Kidney epithelial cell (primary cell): Measurements from ENCODE around the gene CBX7. TPM values are rescaled to one million over a fixed set of nuclear protein-coding genes. Genes with fewer than 3 reads are reported as not detected.
A peak's percentile ranks its signal among the peaks of the same experiment; 100 is the strongest.

Experiments used
- DNase-seq: peaks from one replicate; pipeline ENCODE4 v3.0.0-alpha.2; 2010; ENCODE audit warnings: low read depth
- H3K27me3 ChIP-seq: 2 replicates; pipeline ENCODE4 v1.6.0; 2011; ENCODE audit warnings: low read length; ENCODE audit not compliant: control insufficient read depth, insufficient read depth
- H3K36me3 ChIP-seq: 2 replicates; pipeline ENCODE4 v1.5.1; 2011; ENCODE audit warnings: low read length; ENCODE audit not compliant: control insufficient read depth, insufficient read depth
- H3K4me3 ChIP-seq: 2 replicates; pipeline ENCODE4 v1.5.1; 2011; ENCODE audit warnings: low read depth, mild to moderate bottlenecking, control low read depth, low read length
- CTCF ChIP-seq: IDR thresholded peaks from 2 replicates; pipeline ENCODE4 v1.5.1; 2011; ENCODE audit warnings: mild to moderate bottlenecking, moderate library complexity, low read length, control low read depth, inconsistent platforms; ENCODE audit not compliant: insufficient read depth, poor library complexity, severe bottlenecking
- total RNA-seq: library from RNA; depleted of rRNA; stranded (reverse); fragments of >200 nt; gene quantifications from 2 replicates; pipeline ENCODE4 v1.2.3, GENCODE V29; 2015

The CBX7 gene
- total RNA-seq, 1 donor from 2014 or later: 2.9 TPM

- DNase-seq: no peak
- Histone ChIP-seq H3K27me3 (peaks cover 7% of the 10 kb centered on the region), H3K4me3 (no peak overlapping the region), H3K36me3 (peaks cover 1% of the 10 kb centered on the region)
- no peak for TF ChIP-seq CTCF
Measured at GRCh38 chr22:39148727-39149535, 3.5 kb downstream of the CBX7 start.

GRCh38 chr22:39148026-39148726 lies 4.3 kb downstream of the CBX7 start:
- H3K27me3 ChIP-seq: peaks cover 4% of the 10 kb centered on the region
- H3K36me3 ChIP-seq: peaks cover 1% of the 10 kb centered on the region
- no peak for TF ChIP-seq CTCF
- no peak for DNase-seq
- H3K4me3 ChIP-seq: no peak overlapping the region

- no peak for DNase-seq
- no peak overlapping the region for H3K4me3 ChIP-seq
- TF ChIP-seq CTCF: no peak
- peaks cover 1% of the 10 kb centered on the region for H3K36me3 ChIP-seq
- H3K27me3 ChIP-seq: no peaks in the 10 kb centered on the region
Measured at GRCh38 chr22:39147335-39148025, 5.0 kb downstream of the CBX7 start.

- Histone ChIP-seq H3K27me3 (no peaks in the 10 kb centered on the region), H3K36me3 (peaks cover 1% of the 10 kb centered on the region), H3K4me3 (no peak overlapping the region)
- DNase-seq: no peak
- no peak for TF ChIP-seq CTCF
Measured at GRCh38 chr22:39146256-39147101, 6.0 kb downstream of the CBX7 start.

- no peak for TF ChIP-seq CTCF
- Histone ChIP-seq H3K4me3 (peak overlapping the region; percentile 94), H3K36me3 (peaks cover 1% of the 10 kb centered on the region), H3K27me3 (no peaks in the 10 kb centered on the region)
- DNase-seq: no peak
Measured at GRCh38 chr22:39144101-39144767, 8.2 kb downstream of the CBX7 start.
